ENCODE data around the gene DOP1B.

DNA sequence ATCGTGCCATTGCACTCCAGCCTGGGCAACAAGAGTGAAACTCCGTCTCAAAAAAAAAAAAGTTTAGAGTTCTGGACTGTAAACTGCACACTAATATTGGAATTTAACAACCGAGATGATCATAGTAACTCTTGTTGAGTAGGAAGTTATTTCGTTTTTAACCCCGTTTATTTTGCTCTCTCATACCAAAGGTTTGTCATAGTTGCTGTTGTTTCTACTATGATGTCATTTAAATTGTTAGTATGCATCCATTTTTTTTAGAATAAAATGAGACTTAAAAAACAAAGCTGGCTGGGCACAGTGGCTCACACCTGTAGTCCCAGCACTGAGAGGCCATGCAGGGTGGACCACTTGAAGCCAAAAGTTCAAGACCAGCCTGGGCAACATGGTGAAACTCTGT is 49.3 kb downstream of the DOP1B start:
- TF ChIP-seq, protein P1, sequence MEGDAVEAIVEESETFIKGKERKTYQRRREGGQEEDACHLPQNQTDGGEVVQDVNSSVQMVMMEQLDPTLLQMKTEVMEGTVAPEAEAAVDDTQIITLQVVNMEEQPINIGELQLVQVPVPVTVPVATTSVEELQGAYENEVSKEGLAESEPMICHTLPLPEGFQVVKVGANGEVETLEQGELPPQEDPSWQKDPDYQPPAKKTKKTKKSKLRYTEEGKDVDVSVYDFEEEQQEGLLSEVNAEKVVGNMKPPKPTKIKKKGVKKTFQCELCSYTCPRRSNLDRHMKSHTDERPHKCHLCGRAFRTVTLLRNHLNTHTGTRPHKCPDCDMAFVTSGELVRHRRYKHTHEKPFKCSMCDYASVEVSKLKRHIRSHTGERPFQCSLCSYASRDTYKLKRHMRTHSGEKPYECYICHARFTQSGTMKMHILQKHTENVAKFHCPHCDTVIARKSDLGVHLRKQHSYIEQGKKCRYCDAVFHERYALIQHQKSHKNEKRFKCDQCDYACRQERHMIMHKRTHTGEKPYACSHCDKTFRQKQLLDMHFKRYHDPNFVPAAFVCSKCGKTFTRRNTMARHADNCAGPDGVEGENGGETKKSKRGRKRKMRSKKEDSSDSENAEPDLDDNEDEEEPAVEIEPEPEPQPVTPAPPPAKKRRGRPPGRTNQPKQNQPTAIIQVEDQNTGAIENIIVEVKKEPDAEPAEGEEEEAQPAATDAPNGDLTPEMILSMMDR (conservative IDR thresholded peaks at IDR 0.05 in 1 of 2, IDR thresholded peaks at IDR 0.05 in 1 of 2; ENCODE audit: extremely low read depth in 1 of 2, insufficient read depth in 1 of 2, low read depth in 1 of 2, low read length in 2 of 2): no peak
- TF ChIP-seq EZH2 (IDR thresholded peaks at IDR 0.05; ENCODE audit: borderline replicate concordance, low read length): no peak

Measured in mammary epithelial cell (primary cell).